NCI-H1048 (cell line): ENCODE measurements around the gene FGF22.

Source experiments
- DNase-seq: peaks from one replicate; lab custom pipeline; 2025; lab: John Stamatoyannopoulos, UW

FGF22 gene

DNA sequence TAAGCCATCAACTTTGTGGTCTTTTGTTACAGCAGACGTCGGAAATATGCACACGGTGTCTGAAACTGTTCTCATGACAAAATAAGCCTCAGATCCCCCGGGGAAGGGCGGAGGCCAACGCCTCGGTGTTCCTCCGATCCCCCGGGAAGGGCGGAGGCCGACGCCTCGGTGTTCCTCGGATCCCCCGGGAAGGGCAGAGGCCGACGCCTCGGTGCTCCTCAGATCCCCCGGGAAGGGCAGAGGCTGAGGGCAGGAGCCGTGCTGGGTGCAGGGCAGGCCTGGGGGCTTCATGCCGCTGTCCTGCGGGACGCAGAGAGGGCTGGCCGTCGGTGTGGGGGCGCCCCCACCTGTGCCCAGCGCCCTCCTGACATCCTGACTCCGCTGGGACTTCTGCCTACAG, 4.7 kb downstream of the FGF22 start:
- no peak for DNase-seq

DNA sequence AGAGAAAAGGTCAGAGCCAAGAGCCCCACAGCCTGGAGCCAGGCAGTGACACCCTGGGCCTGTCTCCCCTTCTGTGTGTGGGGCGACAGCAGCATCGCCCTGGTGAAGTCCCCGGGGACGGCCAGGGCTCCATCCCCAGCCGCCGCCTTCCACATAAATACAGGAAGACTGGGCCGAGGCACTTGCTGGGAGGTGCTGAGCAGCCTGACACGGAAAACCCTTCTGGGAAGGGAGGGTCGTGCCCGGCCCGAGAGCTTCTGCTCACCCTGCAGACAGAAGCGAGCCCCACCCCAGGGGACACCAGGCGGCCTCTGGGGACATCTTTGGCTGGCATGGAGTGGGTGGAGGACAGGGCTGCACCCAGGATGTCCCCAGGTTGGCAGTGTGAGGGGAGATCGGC, 5.1 kb downstream of the FGF22 start:
- no peak for DNase-seq

DNA sequence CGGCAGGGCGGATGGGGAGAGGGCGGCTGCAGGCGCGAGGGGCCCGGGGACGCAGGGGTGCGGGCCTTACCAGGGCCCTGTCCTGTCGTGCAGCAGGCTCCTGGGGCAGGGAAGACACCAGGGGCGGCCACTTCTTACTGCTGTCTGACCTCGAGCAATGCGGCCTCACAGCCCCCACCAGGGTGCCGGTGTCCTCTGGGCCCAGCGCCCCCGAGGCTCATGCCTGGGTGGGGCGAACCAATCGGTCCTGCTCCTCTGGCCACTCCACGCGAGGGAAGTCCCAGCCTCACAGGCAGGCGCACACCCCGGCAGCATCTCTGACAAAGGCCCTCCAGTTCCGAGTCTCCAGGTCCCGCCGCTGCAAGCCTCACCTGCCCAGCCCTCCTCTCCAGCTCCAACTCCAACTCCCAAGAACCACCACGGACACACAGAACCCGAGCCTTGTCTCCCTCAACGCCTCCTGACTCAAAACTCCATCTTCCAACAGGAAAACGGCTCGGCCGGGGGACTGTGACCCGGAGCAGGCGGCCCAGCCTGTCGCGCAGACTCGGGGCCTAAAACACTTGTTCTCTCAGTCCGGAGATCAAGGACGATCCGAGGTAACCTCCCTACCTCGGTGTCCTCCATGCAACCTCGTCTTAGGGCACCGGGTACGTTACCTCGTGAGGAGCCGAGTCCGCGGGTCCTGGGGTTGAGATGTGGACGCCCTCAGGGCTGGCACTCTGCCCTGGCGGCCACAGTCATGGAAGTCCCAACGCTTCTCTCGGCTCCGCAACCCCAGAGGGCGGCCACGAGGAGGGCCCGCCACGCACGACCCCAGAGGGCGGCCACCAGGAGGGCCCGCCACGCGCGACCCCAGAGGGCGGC, 6.5 kb downstream of the FGF22 start:
- no peak for DNase-seq

DNA sequence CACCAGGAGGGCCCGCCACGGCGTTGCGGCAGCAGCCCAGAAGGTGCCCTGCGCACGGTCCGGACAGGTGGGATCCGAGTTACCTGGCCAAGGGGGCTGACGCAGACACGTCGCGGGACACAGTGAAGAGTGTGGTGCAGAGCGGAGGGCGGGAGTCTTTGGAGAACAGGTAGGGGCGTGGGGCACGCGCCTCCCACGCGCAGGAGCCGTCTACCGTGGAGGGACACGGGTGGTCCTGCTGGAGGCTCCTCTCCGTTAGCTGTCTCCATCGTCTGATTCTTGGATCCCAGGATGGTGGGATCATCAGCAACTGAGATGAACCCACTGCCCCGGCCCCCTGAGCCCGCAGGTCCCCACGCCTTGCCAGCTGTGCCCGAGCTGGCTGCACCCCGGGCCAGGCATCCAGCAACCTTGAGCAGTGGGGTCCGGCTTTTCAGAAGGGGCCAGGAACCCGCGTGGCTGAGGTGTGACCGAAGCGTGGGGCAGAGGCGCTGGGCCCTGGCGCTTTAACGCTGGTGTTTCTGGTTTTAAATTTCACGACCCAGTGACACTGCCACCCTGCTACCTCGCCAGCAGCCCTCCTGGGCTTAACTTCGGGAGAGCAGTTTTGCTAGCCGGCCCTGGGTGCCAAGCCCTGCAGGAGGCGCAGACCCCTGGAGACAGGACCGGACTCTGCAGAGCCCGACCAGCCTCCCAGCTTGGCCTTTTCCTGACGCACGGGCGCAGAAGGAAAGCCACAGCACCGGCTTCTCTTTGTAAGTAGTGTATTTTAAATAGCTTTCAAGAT, 7.3 kb downstream of the FGF22 start:
- DNase-seq = no peak

DNA sequence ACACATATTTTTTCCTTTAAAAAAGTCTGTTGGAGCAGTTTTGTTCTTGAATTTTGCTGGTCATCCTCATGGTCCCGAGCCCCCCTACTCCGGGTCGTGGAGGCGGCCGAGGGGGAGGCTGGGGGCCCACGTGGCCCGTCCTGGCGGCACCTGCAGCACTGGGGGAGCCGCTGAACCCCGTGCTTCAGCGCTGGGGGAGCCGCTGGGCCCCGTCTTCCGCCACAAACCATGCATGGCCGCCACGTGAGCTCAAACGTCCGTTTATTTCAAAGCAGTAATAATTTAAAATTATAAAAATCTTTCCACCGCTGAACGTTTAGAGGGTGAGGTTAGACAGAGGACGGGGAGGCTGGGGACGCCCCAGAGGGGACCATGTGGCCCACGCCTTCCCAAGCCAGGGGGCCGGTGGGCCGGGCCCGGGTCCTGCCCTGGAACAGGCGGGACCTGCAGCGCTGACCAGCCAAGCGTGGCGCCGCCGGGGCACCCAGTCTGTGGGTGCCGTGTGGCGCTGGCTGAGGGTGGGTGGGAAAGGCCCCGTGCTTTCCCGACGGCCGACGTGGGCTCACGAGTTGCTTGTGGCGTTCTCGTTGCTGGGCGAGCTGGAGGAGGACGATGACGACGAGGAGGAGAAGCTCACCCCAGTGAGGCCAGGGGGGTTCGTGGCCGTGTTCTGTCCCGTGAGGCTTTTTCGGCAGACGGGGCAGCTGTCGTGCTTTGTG, 8.0 kb downstream of the FGF22 start:
- DNase-seq = no peak

DNA sequence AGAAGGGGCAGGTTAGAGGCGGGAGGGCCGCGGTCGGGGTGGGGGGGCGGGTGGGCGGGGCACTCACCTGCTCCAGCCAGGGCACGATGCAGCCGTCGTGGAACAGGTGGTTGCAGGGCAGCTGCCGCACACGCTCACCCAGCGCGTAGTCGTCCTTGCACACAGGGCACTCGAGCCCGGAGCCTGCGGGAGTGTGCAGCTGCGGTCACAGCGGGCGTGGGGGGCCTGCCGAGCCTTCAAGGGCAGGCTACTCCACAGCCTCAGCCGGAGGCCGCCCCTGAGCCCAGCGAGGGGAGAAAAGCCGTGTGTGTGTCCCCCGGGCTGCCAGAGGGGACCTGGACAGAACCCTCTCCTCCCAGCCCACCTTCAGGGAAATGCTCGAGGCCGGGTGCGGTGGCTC, 8.6 kb downstream of the FGF22 start:
- DNase-seq = no peak

DNA sequence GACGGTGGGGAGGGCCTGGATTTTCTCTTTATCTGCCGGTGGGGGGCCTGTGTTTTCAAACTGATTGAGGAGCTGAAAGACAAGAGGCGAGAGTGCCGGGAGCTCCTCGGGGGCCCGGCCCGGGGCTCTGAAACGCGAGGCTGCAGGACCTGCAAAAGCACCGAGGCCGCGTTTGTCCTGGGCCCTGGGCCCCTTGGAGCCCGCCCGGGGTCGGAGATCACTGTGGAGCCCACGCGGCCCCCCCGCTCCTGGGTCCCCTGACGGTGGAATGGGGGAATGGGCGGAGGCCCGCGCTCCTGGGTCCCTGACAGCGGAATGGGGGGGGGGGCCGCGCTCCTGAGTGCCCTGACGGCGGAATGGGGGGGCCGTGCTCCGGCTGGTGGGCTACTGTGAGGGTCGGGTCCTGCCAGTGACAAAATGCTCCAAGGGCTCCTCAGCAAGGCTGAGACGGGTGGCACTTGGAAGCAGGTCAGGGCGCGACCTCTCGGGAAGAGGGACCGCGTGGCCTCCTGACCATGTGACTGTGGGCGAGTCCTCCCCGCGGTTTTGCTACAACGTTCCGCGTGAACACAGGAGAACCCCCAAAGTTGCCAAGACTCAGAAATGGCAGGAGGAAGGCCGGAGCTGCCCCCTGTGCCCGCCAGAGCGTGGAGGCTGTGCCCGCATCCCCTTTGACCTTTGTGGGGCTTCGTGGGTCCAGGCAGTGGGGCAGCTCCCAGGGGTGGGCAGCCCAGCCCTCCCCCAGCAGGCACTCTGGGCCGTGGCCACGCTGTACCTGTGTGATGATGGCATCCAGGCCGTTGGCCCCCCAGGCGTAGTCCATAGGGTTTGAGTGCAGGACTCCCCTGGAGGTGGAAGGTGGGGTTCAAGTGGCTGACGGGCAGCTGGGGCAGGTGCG, 9.5 kb downstream of the FGF22 start:
- DNase-seq = no peak

DNA sequence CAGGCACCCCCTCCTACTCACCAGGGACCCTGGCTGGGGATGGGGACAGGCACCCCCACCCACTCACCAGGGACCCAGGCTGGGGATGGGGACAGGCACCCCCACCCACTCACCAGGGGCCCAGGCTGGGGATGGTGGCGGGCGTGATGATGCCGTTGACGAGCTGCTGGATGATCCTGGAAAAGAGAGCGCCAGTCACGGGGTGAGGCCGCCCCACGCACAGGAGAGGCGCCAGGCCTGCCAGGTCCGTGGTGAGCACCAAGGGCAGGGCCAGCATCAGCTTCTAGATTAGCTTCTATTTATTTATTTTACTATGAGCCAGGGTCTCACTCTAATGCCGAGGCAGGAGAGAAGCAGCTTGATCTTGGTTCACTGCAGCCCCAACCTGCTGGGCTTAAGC, 10.4 kb downstream of the FGF22 start:
- no peak for DNase-seq

DNA sequence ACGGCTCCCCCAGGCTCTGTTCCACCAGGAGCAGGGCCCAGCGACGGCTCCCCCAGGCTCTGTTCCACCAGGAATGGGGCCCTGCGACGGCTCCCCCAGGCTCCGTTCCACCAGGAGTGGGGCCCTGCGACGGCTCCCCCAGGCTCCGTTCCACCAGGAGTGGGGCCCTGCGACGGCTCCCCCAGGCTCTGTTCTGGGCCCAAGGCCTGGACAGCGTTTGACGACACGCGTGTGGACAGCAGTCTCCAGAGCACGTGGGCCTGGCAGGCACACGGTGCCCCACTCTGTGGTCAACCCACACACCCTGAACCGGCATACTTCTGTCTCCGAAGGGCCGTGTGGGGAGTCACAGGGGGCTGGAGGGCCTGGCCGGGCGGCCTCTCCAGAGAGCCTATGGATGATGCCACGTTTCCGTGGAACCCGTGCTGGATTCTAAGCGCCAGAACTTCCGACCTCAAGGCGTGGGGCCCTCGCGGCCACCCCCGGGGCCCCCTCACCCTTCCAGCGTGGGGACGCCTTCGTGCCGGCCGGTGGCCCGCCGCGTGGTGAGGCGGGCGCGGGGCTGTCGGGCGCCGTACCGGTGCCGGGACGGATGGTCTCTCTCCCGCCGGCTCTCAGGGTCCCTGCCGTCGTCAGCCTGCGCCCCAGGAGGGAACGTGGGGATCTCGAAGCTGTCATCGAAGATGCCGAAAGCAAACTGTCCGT, 11.6 kb downstream of the FGF22 start:
- DNase-seq = no peak

DNA sequence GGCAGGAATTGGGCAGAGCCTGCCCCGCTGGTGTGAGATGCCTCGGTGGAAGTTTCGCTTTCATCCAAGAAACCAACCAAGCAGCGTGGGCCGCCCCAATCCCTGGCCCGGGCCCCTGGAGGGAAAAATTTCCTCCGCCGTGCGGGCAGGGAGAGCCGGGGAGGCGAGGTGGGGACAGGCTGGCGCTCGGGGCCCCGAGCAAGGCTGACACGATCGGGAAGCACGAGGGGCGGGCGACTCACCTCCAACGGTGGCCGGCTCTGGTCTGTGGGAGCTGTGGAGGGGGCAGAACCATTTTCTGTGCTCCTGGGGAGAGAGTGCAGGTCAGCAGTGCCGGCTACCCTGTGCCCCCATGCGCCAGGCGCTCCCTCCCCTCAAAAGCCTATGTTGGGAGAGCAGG, 12.3 kb downstream of the FGF22 start:
- DNase-seq = no peak

DNA sequence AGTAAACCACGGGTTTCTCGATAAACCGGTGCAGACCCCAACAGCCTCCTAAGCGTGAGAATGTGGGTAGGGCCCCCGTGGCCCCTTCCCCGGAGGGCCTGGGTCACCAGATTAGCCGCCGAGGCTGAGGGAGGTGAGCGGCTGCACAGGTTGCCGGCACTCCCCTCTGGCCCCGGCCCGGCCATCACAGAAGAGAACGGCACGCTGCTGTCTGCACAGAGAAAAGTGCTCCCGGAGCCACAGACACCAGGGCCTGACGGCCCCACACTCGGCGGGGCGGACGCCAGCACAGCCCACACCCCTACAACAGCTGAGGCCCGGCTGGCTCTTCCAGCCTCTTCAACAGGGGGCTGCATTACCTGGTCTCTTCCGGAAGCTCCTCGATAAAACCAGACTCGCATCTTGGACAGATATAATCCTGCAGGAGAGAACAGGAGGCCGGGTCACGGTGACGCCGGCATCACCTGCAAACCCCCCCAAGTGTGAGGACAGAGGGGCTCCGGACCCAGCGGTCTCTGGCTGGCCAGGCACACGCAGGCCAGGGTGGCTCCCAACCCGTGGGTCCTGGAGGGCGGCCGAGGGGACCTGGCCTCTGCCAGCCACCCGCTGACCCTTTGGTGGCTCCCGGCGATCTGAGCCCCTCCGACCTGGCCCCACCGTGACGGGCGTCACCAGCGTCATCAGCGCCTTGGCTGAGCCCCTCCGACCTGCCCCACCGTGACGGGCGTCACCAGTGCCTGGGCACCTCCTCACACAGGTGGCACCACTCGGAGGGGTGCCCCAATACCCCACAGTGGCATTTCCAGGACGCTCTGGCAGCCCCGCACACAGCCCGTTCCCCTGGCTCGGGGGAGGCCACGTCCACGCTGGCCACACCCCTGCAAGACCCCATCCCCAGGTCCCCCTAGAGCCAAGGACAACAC, 13.0 kb downstream of the FGF22 start:
- DNase-seq = no peak

DNA sequence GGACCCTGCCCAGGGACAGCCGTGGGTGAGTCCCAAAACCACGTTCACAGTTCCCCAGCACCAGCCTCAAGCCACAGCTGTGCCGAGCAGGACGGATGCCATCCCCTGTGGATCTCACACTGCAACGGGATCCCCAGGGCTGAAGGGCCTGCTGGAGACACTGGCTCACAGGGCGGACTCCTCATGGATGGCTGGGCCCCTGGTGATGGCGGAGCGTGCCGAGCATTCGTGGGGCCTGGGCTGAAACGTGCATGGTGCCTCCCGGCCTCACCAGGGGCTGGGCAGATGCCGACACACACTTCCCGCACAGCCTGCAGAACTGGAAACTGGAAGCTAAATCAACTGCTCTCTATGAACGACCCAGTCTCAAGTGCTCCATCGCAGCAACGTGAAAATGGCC, 13.7 kb downstream of the FGF22 start:
- DNase-seq = no peak

DNA sequence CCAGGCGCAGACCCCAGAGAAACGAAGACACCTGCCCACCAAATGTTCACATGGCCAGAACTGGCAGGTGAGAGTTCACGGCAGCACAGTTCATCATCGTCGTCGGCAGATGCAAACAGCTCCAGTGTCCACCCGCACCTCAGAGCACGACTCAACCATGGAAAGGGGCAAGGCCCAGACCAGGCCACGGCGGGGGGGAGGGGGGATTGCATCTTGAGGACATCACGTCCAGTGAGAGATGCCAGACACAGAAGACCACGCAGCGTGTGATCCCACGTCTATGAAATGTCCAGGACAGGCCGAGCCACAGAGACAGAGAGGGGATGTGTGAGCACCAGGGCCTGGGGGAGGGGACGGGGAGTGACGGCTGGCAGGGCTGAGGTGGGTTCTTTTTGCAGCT, 16.0 kb downstream of the FGF22 start:
- DNase-seq = no peak

DNA sequence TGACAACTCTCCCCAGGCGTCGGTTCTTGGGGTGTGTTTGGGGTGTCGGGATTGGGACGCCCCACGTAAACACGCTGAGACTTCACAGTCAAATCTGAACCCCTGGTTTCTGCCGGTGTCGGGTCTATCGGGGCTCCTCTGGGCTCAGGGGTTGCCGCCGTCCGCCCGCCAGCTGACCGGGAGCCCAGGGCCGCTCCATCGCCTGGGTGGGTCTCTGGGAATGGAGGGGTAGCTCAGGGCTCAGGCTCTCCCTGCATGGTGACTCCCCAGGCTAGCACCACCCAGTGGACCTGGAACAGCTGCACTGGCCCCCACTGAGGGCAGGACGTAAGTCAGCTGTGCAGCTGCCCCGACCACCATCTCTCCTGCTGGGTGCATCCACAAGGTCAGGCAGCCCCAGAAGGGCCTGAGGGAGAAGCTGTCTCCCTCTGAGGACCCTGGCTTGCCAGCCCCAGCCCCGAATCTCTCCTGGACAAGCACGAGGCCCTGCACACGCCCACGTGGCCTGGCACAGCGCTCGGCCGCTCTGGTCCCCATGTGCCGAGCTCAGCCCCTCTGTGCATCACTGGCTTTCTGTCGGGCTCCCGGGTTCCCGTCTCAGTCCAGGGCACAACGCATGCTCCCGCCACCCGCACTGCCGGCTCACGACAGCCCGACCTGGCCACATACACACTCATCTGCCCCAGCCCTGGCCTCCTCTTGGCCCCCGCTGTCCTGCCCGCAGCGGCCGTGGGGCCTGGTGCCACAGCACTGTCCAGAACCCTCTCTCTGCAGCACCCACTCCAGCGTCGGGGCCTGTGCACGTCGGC, 17.3 kb downstream of the FGF22 start:
- DNase-seq = no peak

DNA sequence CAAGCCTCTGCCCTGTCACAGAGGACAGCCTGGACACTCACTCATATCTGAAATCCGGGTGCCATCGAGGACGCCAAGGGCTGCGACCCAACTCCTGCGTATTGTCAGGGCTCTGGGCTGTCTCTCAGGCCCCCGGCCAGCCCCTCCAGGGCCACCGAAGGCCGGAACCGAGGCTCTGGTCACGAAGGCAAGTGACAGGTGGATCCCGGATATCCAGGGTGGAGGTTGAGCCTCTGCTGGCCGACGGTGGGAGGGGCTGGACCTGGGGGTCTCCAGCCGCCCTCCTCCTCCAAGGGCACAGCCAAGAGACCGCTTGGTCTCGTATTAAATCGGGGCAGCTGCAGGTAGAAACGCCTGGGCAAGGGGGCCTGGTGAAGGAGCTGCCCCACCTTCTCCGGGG, 17.9 kb downstream of the FGF22 start:
- no peak for DNase-seq

DNA sequence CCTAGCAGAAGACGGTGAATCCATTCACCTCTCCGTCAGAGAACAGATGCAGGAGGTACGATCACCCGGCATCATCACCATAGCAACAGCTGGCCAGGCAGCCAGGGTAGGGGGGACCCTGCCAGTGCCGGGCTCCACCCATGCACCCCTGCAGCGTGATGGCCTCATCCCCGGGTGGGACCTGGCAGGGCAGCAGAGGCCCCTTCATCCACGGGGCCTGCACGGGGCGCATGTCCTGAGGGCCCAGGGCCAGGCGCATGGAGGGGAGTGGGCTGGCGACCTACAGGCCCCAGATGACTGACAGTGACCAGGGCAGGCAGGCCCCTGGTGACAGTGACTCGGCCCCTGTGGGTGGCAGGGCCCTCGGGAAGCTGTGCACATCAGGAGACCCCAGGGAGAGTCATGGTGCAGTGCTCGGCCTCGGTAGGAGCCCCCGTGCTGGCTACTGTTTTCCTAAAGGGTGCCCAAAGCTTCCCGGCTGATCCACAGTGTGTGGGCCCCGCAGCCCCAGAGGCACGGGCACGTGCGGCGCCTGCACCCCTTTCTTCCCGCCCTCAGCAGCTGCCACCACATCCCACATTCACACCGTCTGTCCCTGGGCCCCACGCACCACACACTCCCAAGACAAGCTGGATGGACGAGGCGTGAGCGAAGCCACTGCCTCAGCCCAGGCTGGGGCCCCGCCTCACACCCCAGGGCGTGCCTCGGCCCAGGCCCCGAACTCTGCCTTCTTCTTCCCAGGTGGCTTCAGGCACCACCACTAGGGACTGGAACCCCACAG, 18.6 kb downstream of the FGF22 start:
- DNase-seq = no peak

DNA sequence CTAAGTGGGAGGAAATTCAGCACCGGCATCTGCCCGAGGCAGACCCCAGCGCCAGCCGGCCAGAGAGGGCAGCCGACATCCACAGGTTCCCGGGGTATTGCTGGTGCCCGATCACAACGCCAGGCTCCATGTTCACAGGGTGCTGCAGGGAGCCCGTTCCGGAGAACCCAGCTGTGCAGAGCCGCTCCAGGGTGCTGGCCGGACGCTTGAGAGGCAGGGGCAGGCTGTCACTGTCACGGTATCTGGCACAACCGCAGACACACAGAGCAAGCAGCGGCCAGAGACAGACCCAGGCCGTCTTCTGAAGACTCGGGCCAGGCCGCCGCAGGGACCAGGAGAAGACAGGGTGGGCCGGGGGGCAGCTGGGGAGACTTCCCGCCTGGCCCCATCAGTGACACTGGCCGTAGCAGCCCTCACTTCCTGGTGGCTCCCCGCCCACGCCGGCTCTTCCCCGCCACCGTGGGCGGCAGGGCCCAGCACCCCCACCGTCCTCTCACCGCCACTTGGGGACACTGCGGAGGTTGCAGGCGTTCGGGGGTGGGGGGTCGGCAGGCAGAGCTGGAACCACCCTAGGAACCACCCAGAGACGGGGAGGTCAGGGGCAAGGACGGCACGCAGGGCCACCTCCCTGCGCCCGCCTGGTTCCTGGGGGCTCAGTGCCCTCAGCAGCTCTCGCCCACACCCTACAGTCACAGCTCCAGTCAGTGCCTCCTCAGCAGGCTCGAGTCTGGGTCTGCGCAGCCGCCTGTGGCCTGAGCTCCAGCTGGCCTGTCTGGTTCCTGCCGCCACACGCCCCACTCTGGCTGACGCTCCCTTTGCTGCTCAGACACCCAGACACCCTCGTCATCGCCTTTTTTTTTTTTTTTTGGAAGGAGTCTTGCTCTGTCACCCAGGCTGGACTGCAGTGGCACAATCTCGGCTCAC, 19.5 kb downstream of the FGF22 start:
- DNase-seq = no peak
